ENCODE data around the gene PER3. TPM values are rescaled to one million over a fixed set of nuclear protein-coding genes. Genes with fewer than 3 reads are reported as not detected.
A peak's percentile ranks its signal among the peaks of the same experiment; 100 is the strongest.

PER3 gene
- total and polyA plus RNA-seq, 9 of the 15 experiments (the other 6 are each of a cell fraction or from before 2014, with no cell fraction given), result 11.9 to 22.5 (median 14.6) TPM

DNA sequence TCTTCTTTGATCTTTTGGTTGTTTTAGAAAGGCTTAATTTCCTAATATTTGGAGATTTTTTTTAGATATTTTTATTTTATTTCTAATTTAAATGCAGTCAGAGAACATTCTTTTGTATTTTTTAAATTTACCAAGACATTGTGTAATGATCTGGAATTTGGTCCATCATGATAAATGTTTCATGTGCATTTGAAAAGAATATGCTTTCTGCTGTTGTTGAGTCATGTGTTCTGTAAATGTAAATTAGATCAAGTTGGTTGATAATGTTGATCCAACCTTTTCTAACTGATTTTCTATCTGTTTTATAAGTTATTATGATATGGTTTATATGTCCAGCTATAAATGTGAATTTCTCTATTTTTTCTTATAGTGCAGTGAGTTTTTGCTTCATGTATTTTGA, 48.9 kb downstream of the PER3 start:
- FAIRE-seq (no peak), ATAC-seq (no peak), DNase-seq (ENCODE audit: extremely low read depth in 1 of 4, low spot score in 3 of 4) (no peak)
- CTCF ChIA-PET (ENCODE audit: low intra/inter-chr PET ratio), result interaction anchor here (0.6 kb wide), 1 partner anchor 331 kb away, joined by 3 read pairs; no protein-coding TSS in a partner anchor
- TF ChIP-seq, protein P1, sequence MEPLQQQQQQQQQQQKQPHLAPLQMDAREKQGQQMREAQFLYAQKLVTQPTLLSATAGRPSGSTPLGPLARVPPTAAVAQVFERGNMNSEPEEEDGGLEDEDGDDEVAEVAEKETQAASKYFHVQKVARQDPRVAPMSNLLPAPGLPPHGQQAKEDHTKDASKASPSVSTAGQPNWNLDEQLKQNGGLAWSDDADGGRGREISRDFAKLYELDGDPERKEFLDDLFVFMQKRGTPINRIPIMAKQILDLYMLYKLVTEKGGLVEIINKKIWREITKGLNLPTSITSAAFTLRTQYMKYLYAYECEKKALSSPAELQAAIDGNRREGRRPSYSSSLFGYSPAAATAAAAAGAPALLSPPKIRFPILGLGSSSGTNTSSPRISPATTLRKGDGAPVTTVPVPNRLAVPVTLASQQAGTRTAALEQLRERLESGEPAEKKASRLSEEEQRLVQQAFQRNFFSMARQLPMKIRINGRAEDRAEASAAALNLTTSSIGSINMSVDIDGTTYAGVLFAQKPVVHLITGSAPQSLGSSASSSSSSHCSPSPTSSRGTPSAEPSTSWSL (CRISPR knock-in tag; IDR thresholded peaks at IDR 0.05; ENCODE audit: borderline replicate concordance), result no peak
- POLR2A ChIA-PET, result no interaction called here
- Histone ChIP-seq H3K9me1 (ENCODE audit: control insufficient read depth, insufficient read depth, low read length) (no peaks in the 10 kb centered on the region), H3K4me3 (no peak overlapping the region), H3K4me1 (replicated peaks in 1 of 2; ENCODE audit: control insufficient read depth in 2 of 2, insufficient read depth in 2 of 2, low read length in 2 of 2) (no peaks in the 10 kb centered on the region; a peak in 2 of 5 replicates), H3K9me3 (replicated peaks; ENCODE audit: control insufficient read depth, insufficient read depth, low read depth, low read length) (no peaks in the 10 kb centered on the region), H3K4me2 (ENCODE audit: insufficient read depth, low read length) (no peak overlapping the region), H3K27ac (ENCODE audit: extremely low read depth, low read depth, low read length) (no peak overlapping the region), H2AFZ (ENCODE audit: low read depth, low read length) (no peak overlapping the region), H3K36me3 (ENCODE audit: control insufficient read depth, insufficient read depth, low read length) (peaks cover 60% of the 10 kb centered on the region), H3K27me3 (ENCODE audit: control insufficient read depth in 2 of 2, insufficient read depth in 2 of 2, low read length in 2 of 2) (no peaks in the 10 kb centered on the region), H3K9ac (ENCODE audit: insufficient read depth in 1 of 2, low read depth in 2 of 2, low read length in 2 of 2) (no peak overlapping the region), H3K79me2 (ENCODE audit: control insufficient read depth, insufficient read depth, low read length) (peaks cover 54% of the 10 kb centered on the region), H4K20me1 (replicated peaks; ENCODE audit: control insufficient read depth, insufficient read depth, low read length) (no peaks in the 10 kb centered on the region)
- no TSS peak for BruUV-seq (replicated peaks)
- in situ Hi-C loops (cut with MboI) (no loop called here), intact Hi-C loops (cut with micrococcal nuclease) (no loop called here)

DNA sequence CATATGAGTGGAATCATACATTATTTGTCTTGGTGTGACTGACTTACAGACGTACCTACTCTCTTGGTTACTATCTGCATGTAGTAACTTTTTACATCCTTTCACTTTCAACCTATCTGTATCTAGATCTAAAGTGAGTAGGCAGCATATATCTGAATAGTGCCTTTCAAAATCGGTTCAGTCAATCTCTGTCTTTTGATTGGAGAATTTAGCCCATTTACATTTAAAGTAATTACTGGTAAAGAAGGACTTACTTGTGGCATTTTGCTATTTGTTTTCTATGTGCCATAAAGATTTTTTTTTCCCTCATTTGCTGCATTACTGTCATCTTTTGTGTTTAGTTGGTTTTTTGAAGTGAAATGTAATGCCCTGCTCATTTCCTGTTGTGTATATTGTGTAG, 54.6 kb downstream of the PER3 start:
- peaks cover 78% of the 10 kb centered on the region for H3K36me3 ChIP-seq (ENCODE audit: control insufficient read depth, insufficient read depth, low read length)
- in situ Hi-C loops (cut with MboI), result no loop called here
- DNase-seq (ENCODE audit: extremely low read depth in 1 of 4, low spot score in 3 of 4) (no peak), FAIRE-seq (no peak), ATAC-seq (no peak)
- no peaks in the 10 kb centered on the region for H4K20me1 ChIP-seq (replicated peaks; ENCODE audit: control insufficient read depth, insufficient read depth, low read length)
- H3K9ac ChIP-seq (ENCODE audit: insufficient read depth in 1 of 2, low read depth in 2 of 2, low read length in 2 of 2), result no peak overlapping the region
- no peaks in the 10 kb centered on the region for H3K27me3 ChIP-seq (ENCODE audit: control insufficient read depth in 2 of 2, insufficient read depth in 2 of 2, low read length in 2 of 2)
- no peaks in the 10 kb centered on the region for H3K9me1 ChIP-seq (ENCODE audit: control insufficient read depth, insufficient read depth, low read length)
- no TSS peak for BruUV-seq (replicated peaks)
- no peaks in the 10 kb centered on the region for H3K4me1 ChIP-seq (replicated peaks in 1 of 2; ENCODE audit: control insufficient read depth in 2 of 2, insufficient read depth in 2 of 2, low read length in 2 of 2)
- H3K27ac ChIP-seq (ENCODE audit: extremely low read depth, low read depth, low read length), result no peak overlapping the region
- intact Hi-C loops (cut with micrococcal nuclease), result no loop called here
- H3K4me2 ChIP-seq (ENCODE audit: insufficient read depth, low read length), result no peak overlapping the region; the same call in 1 of the 2 replicates
- no peak overlapping the region for H3K4me3 ChIP-seq
- peaks cover 7% of the 10 kb centered on the region; the same call in 1 of the 3 replicates for H3K79me2 ChIP-seq (ENCODE audit: control insufficient read depth, insufficient read depth, low read length)
- ChIA-PET POLR2A (no interaction called here), CTCF (ENCODE audit: low intra/inter-chr PET ratio) (no interaction called here)
- 0 out of 2 replicates have a peak, but pooled peaks cover 1% of the 10 kb centered on the region for H3K9me3 ChIP-seq (replicated peaks; ENCODE audit: control insufficient read depth, insufficient read depth, low read depth, low read length)
- no peak overlapping the region for H2AFZ ChIP-seq (ENCODE audit: low read depth, low read length)
- WGBS (ENCODE audit: insufficient coverage, low coverage, missing lambda C conversion rate), result 58% methylated on average over 2 of the region's 2 CpGs
- TF ChIP-seq ZNF354B (CRISPR knock-in tag; IDR thresholded peaks at IDR 0.05) (peak; percentile 92), HNRNPL (IDR thresholded peaks at IDR 0.05; ENCODE audit: low read depth, low read length) (no peak), CBX3 (IDR thresholded peaks at IDR 0.05; ENCODE audit: borderline replicate concordance in 1 of 2, low read length in 2 of 2) (0 out of 3 replicates have a peak, but pooled peaks of 1 of the 2 experiments have one; percentile 37), ZNF507 (tag; conservative IDR thresholded peaks at IDR 0.05) (peak; percentile 98), ZNF184 (CRISPR knock-in tag; IDR thresholded peaks at IDR 0.05) (no peak)

All from K562 (cell line).